GM18511 (cell line): ENCODE measurements around the gene JARID2.
A peak's percentile ranks its signal among the peaks of the same experiment; 100 is the strongest.

Experiments
- ATAC-seq: cut with Tn5 transposase; IDR thresholded peaks from one replicate; pipeline ENCODE4 v1.9.1; 2021; ENCODE audit warnings: mild to moderate bottlenecking, moderate library complexity; ENCODE audit not compliant: unreplicated experiment

Gene JARID2

DNA sequence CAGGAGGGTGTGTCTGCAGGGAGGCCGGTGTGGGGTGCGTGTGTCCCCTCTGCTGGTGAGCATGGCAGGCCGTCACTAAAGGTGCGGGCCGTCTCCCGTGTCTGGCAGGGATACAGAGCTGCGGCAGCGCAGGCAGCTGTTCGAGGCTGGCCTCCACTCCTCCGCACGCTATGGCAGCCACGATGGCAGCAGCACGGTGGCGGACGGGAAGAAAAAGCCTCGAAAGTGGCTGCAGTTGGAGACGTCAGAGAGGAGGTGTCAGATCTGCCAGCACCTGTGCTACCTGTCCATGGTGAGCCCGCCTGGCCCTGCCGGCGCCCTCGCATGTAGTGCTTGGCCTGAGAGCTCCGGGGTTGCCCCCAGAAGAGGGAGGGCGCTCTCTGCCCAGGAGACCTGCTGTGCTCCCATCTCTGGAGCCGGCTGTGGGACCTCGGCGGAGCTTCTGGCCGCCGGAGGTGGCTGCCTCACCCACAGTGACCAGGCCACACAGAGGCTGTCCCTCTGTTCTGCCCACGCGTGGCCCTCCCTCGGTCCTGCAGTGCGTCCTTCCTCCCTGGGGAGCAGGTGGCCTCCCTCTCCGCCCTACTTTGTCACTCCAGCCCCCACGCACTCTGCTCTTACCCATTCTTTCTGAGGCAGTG is 267.4 kb downstream of the JARID2 start:
- no peak for ATAC-seq

DNA sequence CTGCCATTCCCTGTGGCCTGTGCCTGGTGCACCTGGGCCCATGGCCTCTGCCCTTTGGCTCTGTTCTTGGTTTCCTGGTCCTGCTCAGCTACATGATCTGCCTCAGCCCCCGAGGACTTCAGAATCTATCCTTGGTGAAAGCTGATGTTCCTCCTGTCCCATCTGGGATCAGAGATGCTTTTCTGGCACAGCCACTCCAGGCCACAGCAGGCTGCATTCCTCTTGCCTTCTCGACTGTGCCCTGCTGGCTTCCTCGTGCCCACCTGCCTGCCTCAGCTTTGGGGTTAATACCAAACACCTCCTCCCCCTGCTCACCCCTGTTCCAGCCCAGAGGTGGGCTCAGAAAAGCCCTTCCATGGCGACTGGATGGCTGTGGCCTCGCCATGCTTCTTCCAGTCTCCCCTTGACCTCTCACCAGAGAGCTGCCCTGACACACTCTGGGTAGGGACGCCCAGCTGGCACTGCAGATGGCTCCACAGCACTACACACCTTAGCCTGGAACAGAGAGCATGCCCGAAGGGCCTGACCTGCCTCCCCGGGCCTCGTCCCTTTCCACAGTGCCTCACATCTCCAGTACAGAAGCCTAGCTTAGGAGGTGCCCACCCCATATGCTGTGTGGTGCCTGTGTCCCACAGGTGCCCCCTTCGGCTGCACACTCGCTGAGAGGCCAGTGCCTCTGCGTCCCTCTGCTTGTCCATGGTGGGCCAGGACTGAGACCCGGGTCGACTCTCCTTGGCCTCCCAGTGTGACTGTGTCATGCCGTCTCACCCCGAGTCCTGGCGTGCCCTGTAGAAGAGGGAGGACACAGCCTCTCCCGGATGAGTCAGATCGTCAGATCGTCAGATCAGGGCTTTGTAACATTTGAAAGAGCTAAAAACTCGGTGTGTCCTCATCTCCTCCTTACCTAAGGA is 268.2 kb downstream of the JARID2 start:
- no peak for ATAC-seq

DNA sequence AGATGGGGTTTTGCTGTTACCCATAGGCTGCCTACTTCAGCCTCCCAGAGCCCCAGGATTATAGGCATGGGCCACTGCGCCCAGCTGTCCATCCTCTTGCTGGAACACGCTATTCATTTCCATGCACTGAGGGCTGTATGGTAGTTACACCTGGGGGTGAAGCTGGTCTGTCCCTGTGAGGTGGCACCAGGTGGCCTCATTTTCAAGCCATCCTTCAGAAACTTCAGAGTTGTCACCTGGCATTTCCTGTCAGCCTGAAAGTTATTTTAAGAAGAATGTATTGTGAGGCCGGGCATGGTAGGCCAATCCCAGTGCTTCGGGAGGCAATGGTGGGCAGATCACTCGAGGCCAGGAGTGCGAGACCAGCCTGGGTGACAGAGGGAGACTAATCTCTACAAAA is 269.4 kb downstream of the JARID2 start:
- no peak for ATAC-seq

DNA sequence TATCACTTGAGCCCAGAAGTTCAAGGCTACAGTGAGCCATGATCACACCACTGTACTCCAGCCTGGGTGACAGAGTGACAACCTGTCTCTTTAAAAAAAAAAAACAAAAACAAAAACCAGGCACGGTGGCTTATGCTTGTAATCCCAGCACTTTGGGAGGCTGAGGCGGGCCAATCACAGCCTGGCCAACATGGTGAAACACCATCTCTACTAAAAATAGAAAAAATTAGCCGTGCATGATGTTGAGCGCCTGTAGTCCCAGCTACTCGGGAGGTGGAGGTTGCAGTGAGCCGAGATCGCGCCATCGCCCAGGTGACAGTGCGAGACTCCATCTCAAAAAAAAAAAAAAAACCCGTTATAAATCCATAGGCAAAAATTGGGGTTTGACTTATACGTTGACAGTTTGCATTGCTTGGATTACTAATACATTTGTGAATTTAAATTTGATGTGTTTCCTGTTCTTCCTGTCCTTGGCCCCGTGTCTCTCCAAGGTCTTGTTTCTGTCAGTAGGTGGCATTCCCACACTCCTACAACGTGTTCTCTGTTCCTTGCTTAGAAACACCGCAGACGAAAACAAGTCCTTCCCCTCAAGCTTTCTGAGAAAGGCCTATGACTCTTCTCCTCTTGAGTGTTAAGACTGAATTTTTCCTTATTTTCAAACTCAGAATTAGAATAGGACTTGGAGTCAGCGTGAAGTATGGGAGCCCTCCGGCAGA is 269.9 kb downstream of the JARID2 start:
- no peak for ATAC-seq

DNA sequence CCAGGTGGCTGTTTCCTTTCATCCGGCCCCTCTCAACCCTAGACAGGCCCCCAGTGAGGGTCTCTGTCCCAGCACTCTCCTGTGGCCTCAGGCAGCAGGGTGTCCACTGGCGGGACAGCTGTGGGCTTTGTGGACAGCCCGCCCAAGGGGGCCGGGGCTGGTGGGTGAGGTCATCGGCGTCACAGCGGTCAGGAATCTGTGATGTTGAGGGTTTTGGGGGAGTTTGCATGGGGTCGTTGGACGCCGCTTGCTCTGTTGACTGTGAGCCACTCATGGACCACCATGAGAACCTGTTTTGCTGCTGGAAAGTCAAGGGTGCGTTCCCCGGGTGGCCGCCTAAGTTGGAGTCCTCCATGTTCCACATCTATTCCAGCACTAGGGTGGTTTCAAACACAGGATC is 270.5 kb downstream of the JARID2 start:
- no peak for ATAC-seq

DNA sequence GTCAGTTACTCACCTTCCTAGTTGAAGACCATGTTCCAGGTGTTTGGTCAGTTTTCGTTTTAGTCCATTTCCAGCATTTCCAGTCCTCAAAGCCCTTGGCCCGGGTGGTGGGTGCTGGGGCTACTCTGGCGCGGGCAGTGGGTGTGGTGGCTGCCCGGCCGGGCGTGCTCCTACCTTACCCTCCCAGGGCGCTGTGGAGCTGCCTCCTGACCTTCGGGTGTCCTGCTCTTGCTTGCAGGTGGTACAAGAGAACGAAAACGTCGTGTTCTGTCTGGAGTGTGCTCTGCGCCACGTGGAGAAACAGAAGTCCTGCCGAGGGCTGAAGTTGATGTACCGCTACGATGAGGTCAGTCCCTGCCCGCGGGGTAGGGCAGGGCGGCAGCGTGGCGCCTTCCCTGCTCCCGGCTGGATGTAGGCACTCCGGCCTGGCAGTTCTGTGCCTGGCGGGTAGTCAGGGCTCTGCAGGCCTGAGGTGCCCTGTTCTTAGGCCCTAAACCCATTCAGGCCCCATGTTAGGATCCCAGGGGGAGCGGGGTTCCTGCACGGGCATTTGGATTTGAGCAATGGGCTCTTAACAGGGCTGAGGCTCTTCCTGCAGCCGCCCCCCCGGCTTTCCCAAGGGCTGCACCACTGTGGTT is 271.2 kb downstream of the JARID2 start:
- no peak for ATAC-seq

DNA sequence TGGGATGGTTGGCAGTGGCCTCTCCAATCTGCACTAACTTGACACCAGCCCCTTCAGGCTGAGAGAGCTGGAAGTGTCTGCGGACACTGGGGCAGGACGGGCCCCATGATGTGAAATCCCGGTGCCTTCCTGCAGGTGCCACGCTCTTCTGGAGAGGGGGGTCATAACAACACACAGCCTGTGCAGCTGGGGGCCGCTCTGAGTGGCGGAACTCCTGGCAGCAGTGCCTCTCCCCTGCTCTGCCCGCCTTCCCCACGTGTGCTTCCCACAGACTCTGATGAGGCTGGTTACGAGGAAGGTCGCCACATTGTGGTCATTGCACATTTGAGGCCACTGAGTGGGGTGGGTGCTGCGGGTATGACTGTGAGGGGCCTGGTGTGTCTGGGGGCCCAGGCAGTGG is 271.7 kb downstream of the JARID2 start:
- no peak for ATAC-seq

DNA sequence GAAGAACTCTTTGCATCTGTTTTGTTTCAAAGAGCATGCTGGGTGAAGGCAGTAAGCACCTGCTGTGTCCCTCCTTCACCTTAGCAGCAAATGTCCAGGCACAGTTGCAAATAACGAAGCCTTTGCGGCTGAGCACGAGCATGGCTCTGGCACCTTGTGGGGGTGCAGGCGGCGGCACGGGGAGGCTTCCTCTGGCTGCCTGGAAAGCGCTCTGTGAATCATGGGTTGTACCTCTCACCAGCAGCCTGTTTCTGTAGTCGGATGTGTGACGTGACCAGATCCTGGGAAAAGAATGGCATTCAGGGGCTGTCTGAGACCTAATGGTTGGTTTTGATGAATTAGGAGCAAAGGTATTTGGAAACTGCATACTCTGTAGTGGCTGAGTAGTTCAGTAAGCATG is 272.2 kb downstream of the JARID2 start:
- ATAC-seq = no peak

DNA sequence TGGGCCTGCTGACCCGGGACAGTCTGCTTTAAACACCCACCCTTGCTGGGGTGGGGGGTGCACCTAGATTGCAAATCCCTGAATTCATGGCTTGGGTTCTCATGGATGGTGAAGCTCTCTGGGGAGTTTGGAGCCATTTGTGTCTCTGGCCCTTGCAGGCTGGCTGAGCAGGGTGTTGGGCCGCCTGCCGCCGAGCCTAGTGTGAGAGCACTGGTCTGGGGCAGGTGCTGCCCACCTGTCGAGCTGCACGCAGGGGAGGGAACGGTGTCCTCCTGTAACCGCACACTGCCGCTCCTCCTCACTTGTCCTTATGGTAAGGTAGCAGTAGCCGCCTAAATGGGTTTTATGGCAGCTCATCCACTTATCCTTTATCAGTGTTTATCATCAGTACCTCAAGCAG is 273.0 kb downstream of the JARID2 start:
- no peak for ATAC-seq

DNA sequence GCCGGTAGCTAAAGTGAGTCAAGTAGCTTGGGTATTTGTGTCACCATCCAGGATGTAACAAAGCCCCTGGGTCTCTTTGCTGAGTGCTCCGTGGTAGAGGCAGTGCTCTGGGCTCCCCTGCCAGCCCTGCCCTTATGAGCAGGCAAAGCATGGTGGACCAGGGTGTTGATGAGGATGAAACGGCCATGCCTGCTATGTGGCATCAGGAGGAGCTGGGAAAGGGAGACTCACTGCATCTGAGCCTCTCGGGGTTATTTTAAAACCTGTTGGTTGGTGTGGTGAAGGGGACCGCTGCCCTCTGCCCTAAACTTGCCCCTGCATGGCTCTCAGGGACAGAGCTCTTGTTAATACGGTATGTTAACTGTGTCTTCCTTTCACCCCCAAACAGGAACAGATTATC is 273.8 kb downstream of the JARID2 start:
- ATAC-seq = no peak

DNA sequence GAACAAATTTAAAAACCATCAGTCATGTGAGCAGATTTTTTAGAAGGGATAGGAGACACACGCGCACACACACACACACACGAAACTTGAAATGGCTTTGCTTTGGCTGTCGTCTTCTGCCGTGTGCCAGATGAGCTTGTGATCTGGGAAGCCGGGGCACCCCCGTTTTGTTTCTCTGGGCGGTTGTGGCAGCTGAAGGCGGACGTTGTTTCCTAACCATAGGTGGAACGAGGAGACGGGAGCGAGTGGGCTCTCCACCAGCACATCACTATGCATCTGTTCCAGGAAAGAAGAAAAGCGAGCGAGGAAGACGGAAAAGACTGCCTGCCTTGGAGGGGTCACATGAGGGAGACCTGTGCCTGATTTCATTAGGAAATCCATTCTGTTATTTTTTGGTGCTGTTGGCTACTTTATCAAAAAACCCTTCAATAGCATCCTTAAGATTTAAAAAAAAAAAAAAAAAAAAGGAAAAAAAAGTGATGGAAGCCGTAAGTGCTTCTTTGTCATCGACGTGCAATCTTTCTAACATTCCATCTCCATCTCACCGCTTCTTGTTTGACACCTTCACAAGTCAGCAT is 274.8 kb downstream of the JARID2 start:
- ATAC-seq = no peak

DNA sequence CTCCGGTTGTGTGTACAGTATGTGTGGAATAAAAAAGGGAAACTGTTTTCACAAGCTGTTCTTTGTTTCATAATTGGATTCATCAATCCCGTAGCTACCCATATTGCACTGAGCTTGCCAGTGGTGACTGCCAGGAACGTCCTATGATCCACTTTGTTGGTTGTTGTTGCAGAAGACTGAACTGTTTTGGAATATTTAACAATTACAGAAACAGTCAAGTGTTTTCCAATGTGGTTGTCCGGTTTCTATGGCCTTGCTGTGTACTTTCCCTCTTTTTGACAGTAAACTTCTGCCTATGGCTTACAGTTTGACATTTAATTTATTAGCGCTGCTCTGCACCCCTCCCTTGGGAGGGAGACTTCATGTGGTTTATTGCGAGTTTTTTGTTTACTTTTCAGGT is 275.7 kb downstream of the JARID2 start:
- ATAC-seq = no peak

DNA sequence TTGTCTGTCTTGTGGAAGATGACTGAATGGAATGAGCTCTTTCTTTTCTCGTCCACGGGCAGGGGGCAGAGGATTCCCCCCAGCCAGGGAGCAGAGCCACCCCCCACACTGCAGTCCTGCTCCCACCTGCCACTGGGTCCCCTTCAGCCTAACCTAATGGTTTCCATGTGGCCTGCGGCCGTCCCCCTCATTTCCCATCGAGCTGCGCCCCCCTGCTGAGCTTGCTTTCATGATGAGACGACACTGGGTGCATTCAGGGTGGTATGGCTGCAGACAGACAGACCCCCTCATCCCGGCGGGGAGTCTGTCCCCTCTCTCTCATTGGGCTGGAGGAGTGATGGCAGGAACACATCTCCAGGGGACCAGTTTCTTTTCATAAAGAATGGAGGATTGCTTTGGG is 276.2 kb downstream of the JARID2 start:
- no peak for ATAC-seq

DNA sequence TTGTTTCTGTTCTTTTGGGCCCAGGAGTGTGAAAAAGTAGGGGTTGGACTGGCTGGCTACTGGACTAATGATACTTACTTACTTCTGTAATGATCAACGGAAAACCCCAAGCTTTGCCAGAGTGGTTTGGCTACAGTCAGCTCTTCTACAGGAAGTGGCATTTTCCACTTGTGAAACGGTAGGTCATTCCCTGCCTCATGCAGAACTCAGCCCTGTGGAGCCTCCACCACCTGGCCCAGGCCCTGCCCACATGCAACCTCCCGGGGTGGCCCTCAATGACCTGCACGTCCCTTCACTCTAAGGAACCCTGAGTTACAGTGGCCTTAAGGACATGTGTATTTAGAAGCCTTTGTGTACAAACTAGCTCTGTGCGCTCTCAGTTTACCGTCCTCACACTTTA is 276.6 kb downstream of the JARID2 start:
- ATAC-seq = peak; percentile 51

DNA sequence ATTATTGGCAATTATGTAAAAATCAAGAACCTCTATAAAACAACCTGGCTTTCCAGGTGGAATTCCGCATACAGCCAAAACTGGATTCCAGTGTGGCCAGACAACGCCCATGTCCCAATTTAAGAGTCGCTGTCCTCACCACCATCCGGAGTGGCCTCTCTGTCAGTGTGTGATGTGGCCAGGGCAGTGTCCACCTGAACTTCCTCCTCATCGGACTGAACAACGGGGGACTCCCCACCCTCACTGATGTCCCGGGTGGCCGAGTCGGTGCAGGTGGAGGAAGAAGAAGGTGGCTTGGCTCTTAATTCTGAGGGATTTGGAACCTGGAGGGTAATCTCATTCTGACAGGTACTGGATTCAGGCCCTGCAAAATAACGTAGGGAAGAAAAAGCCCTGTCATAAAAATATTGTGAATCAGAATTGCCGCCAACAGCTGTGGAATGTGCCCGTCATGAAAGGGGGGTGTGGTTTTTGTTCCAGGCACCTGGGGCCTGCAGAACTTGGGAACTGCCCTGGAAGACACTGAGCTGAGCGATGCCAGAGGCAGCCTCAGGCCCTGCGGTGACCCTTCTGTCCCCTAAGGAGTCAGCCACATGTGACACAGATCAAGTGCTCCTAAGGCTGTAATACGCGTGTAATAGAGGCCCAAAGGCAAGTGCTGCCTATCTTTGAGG is 277.1 kb downstream of the JARID2 start:
- ATAC-seq = no peak

DNA sequence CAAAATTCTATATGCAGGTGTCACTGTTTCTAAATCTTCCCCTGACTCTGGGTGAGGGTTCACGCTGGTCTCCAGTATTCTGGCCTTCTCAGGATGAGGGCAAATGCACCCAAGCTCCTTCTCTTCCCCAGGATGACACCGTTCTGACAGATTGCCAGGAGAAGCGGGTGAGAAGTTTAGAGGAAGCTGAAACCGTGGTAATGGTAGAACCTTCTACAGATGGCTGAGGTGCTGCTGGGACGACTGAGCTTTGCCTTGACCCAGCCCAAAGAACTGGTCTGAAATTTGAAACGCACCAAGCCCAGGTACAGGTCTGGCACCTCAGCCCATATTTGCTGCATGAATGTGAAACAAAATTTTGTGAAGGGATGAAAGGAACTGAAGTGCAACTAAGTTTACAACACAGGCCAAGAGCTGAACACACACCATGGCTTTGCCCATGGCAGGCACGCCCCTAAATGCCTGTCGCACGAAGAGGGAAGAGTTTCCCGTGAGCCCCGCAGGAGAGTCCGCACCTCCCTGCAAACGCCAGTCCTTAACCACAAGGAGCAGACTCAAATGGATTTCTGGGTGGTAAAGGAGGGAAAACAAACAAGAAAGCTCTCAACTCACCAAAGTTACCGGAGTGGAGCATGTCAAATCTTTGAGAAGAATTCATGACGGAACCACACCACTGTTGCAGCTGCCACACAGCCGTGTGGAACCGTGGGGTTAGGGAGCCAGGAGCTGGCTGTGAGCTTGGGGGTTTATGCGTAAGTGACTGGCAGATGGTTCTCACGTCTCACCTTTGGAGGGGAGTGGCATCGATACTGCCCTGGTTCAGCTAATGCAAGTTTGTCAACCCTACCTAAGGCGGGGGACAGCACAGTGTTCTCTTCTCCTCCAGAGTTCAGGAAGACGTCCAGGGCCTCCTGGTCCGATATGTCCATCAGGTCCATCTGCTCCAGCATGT is 278.1 kb downstream of the JARID2 start:
- ATAC-seq = no peak

DNA sequence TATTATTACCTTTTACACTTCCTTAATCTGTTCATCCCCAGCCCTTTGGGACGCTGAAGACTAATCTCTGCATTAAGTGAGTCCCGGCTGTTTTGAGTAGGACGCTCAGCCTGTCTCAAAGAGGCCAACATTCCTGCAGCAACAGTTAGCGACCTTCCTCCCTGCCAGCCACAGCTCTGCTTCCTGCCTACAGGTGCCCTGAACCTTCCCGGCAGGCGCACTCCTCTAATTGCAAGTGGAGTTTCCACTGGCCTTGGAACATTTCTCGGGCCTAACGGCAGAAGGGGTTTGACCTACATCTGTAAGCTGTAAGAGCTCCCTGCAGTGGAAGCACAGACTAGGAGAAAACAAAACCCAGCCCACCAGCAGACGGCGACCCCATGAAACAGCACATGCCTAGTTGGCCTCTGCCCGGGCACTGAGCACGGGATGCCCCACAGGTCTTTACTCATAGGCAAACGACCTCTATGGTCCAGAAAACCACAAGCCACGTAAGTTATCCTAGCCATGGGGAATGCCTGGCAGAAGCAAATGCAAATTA is 279.1 kb downstream of the JARID2 start:
- no peak for ATAC-seq

DNA sequence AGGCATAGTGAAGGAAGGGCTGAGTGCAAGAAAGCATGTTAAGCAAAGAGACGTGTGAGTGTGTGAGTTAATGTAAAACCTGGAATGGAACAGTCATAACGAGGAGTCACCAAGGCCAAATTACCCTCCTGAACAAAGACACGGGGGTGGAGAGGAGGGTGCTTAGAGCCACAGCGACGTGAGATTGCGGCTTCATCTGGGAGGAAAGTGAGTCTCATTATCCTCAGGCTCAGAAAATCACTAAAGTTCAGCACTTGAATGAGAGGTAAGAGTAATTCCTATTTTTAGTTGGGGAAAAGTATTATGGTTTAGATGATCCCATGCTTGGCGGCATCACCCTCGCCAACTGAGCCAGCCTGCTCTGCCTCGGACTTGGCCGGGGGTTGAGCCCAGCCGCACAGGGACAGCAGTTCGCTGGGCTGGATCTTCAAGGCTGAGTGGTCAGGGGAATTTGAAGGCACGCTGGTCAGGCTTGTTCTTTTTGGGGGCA is 280.4 kb downstream of the JARID2 start:
- no peak for ATAC-seq
